Activated B cell treated with CpG ODN at 0.5 μM for 24 hours (primary cell): Measurements from ENCODE around the gene SWAP70. TPM values are rescaled to one million over a fixed set of nuclear protein-coding genes. Genes with fewer than 3 reads are reported as not detected.

Experiments
- ATAC-seq: fragments of 200-7000 bp; cut with Tn5 transposase; one replicate; pipeline ENCODE4 v1.10.0; 2021; ENCODE audit warnings: low read depth, mild to moderate bottlenecking, moderate library complexity
- CTCF ChIA-PET: fragments of 350-600 bp; sonication (Branson Sonifier 250); formaldehyde crosslinking; loops from one replicate; lab custom pipeline; 2021; ENCODE audit warnings: antibody characterized with exemption; lab: Charles Lee
- POLR2A ChIA-PET: fragments of 350-600 bp; sonication (Branson Sonifier 250); formaldehyde crosslinking; loops from one replicate; lab custom pipeline; 2021; ENCODE audit warnings: antibody characterized with exemption; lab: Charles Lee
- DNase-seq: peaks from one replicate; pipeline ENCODE4 v3.0.0; 2022
- H3K27ac Mint-ChIP-seq: one replicate; pipeline ENCODE4 v1.8.0; 2020; ENCODE audit warnings: mixed read lengths
- H3K27me3 Mint-ChIP-seq: one replicate; pipeline ENCODE4 v1.8.0; 2021; ENCODE audit warnings: mixed read lengths
- H3K36me3 Mint-ChIP-seq: one replicate; pipeline ENCODE4 v1.8.0; 2021; ENCODE audit warnings: low read depth, mixed read lengths
- H3K4me1 Mint-ChIP-seq: one replicate; pipeline ENCODE4 v1.8.0; 2021; ENCODE audit warnings: mixed read lengths
- H3K4me3 Mint-ChIP-seq: one replicate; pipeline ENCODE4 v1.8.0; 2020; ENCODE audit warnings: mild to moderate bottlenecking, mixed read lengths
- H3K9me3 Mint-ChIP-seq: one replicate; pipeline ENCODE4 v1.8.0; 2020; ENCODE audit warnings: mixed read lengths
- intact Hi-C: fragments of 100-400 bp; cut with micrococcal nuclease; formaldehyde crosslinking; loops from one replicate; pipeline ENCODE4 v1.15.1; 2024
- total RNA-seq: library from RNA; stranded (reverse); gene quantifications from 2 replicates; pipeline ENCODE4 v1.2.3, GENCODE V29; 2022
- TF ChIP-seq, protein P1 (sequence below): fragments of 200-600 bp; IDR thresholded peaks from one replicate; pipeline ENCODE4 v1.8.0; 2022; ENCODE audit warnings: antibody characterized with exemption, mild to moderate bottlenecking

SWAP70 gene
- total RNA-seq, 1 donor from 2014 or later = 288 TPM

DNA sequence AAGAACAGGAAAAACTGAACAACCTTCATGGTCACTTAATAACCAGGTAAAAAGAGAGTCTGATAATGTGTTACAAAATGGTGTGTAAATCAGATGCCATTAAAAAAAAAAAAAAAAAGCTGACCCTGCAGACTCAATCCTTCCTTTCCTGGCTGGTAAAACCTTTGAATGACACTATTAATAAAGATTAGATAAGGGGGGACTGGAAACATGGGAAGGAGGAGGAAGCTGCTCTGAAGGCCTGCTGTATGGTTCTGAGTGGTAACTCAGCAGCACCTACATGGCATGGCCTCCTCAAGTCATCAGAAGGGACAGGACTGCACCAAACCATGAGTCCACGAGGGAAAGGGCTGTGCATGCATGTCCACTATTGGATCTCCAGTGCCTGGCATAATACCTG lies 18.0 kb upstream of the SWAP70 start:
- ATAC-seq (no peak), DNase-seq (no peak)
- TF ChIP-seq, protein P1, sequence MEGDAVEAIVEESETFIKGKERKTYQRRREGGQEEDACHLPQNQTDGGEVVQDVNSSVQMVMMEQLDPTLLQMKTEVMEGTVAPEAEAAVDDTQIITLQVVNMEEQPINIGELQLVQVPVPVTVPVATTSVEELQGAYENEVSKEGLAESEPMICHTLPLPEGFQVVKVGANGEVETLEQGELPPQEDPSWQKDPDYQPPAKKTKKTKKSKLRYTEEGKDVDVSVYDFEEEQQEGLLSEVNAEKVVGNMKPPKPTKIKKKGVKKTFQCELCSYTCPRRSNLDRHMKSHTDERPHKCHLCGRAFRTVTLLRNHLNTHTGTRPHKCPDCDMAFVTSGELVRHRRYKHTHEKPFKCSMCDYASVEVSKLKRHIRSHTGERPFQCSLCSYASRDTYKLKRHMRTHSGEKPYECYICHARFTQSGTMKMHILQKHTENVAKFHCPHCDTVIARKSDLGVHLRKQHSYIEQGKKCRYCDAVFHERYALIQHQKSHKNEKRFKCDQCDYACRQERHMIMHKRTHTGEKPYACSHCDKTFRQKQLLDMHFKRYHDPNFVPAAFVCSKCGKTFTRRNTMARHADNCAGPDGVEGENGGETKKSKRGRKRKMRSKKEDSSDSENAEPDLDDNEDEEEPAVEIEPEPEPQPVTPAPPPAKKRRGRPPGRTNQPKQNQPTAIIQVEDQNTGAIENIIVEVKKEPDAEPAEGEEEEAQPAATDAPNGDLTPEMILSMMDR = no peak
- Mint-ChIP-seq H3K36me3 (no peaks in the 10 kb centered on the region), H3K4me1 (peaks cover 51% of the 10 kb centered on the region), H3K9me3 (no peaks in the 10 kb centered on the region), H3K27ac (no peak overlapping the region), H3K4me3 (no peak overlapping the region), H3K27me3 (no peaks in the 10 kb centered on the region)
- CTCF ChIA-PET = no interaction called here
- intact Hi-C loops = no loop called here
- POLR2A ChIA-PET = interaction anchor here (0.5 to 0.7 kb wide), 4 partner anchors 14 to 82 kb away, joined by 3 to 5 read pairs (median 4); no protein-coding TSS in a partner anchor

DNA sequence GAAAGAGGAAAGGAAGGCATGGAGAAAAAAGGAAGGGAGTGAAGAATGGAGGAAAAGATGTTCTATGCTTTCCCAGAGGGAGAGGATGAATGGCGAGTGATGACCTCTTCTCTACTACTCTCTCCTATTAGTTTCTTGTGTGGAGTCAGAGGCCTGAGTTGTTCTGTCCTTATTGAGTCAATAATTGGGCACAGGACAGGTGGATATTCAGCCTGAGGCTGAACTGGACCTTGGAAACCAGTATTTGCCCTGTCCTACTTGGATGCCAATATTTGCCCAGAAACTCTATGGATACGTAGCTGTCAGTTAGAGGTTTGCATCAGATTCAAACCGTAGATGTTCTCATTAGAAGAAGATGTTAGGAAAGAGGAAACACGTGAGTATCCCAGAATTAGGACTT lies 17.6 kb upstream of the SWAP70 start:
- TF ChIP-seq, protein P1 = no peak
- no peak for ATAC-seq
- Mint-ChIP-seq H3K27me3 (no peaks in the 10 kb centered on the region), H3K27ac (no peak overlapping the region), H3K4me1 (peaks cover 51% of the 10 kb centered on the region), H3K9me3 (no peaks in the 10 kb centered on the region), H3K4me3 (no peak overlapping the region), H3K36me3 (no peaks in the 10 kb centered on the region)
- intact Hi-C loops = no loop called here
- ChIA-PET CTCF (no interaction called here), POLR2A (interaction anchor here (0.5 to 1.1 kb wide), 6 partner anchors 10 to 81 kb away, joined by 3 to 5 read pairs (median 4); no protein-coding TSS in a partner anchor)
- no peak for DNase-seq

DNA sequence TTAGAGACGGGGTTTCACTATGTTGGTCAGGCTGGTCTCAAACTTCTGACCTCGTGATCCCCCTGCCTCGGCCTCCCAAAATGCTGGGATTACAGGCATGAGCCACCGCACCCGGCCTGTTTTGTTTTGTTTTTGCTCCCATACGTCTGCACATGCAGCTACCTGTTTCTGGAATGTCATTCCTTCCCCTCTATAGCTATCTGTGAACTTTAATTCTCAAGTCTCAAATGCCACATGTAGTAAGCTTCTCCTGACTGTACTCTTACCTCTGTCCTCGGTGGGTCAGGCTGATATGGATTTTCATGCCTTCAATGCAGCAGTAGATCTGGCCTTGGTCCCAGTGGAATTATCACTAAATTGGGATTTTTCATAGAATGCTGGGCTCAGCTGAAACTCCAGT lies 12.4 kb upstream of the SWAP70 start:
- no peaks in the 10 kb centered on the region for H3K9me3 Mint-ChIP-seq
- intact Hi-C loops = no loop called here
- no peaks in the 10 kb centered on the region for H3K36me3 Mint-ChIP-seq
- DNase-seq (no peak), ATAC-seq (no peak)
- ChIA-PET CTCF (interaction anchor here (0.9 to 1.4 kb wide), 2 partner anchors 10 to 97 kb away, joined by 4 to 5 read pairs; no protein-coding TSS in a partner anchor), POLR2A (interaction anchor here (0.6 kb wide), 1 partner anchor 24 kb away, joined by 3 read pairs; no protein-coding TSS in a partner anchor)
- TF ChIP-seq, protein P1 = no peak
- peaks cover 19% of the 10 kb centered on the region for H3K4me1 Mint-ChIP-seq
- H3K27me3 Mint-ChIP-seq = no peaks in the 10 kb centered on the region
- H3K27ac Mint-ChIP-seq = no peak overlapping the region
- no peak overlapping the region for H3K4me3 Mint-ChIP-seq

DNA sequence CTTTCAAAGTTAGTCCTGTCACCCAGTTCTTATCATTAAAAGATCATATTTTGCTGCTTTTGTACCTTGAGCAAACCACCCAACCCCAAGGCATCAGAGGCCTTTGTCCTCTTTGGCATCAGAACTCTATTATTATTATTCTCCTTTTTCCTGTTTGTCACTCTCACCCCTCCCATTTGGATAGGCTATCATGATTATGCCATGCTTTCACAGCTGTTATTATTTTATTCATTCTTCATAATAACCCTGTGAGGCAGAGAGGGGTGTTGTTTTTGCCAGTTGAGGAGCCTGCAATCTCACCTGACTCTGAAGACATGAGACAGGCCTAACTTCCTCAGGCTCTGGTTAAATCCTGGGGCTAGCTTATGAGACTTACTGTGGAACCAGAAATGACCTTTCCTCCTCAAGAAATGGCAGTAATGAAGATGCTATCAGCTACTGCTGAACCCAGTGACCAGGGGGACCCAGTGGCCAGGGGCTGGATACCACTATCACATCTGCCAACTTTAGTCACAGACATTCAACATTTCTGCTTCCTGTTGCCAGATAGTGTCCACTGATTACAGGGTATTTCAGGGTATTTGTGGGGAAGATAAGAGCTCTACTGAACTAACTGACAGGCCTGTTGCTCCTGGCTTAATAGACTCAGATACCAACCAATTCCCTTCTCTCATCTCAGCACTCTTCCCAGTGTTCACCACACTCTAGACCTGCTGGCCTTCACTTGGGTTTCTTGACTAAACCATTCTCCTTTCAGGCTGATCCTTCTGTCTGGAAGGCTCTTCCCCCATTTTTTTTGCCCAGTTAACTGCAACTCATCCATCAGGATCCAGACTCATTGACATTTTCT lies 11.8 kb upstream of the SWAP70 start:
- ATAC-seq = no peak
- H3K27me3 Mint-ChIP-seq = no peaks in the 10 kb centered on the region
- H3K4me1 Mint-ChIP-seq = peaks cover 19% of the 10 kb centered on the region
- POLR2A ChIA-PET = interaction anchor here (0.6 kb wide), 1 partner anchor 25 kb away, joined by 3 read pairs; no protein-coding TSS in a partner anchor
- H3K36me3 Mint-ChIP-seq = no peaks in the 10 kb centered on the region
- no peaks in the 10 kb centered on the region for H3K9me3 Mint-ChIP-seq
- H3K4me3 Mint-ChIP-seq = no peak overlapping the region
- DNase-seq = no peak
- CTCF ChIA-PET = interaction anchor here (0.9 to 1.4 kb wide), 2 partner anchors 11 to 97 kb away, joined by 4 to 5 read pairs; no protein-coding TSS in a partner anchor
- TF ChIP-seq, protein P1 = no peak
- intact Hi-C loops = no loop called here
- H3K27ac Mint-ChIP-seq = peak overlapping the region; percentile 25

DNA sequence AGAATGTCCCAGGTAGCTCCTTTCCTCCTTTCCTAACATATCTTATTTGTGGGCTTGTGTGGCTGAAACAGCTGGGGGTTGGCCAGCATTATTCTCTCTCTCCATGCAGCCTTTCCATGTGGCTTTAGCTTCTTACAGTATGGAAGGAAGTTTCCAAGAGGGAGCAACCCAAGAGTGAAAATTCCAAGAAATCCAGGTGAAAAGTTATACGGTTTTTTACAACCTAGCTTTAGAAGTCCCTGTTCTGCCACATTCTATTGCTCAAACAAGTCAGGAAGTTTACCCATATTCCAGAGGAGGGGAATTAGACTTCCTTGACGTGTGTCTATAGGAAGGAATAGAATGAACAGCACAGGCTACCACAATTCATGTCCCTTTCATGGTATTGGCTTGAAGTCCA lies 10.0 kb upstream of the SWAP70 start:
- no peaks in the 10 kb centered on the region for H3K36me3 Mint-ChIP-seq
- ChIA-PET CTCF (interaction anchor here (0.6 kb wide), 1 partner anchor 207 kb away, joined by 4 read pairs; no protein-coding TSS in a partner anchor), POLR2A (interaction anchor here (0.7 to 0.9 kb wide), 3 partner anchors 14 to 35 kb away, joined by 3 to 6 read pairs (median 3); no protein-coding TSS in a partner anchor)
- no peak for ATAC-seq
- peaks cover 18% of the 10 kb centered on the region for H3K4me1 Mint-ChIP-seq
- DNase-seq = no peak
- TF ChIP-seq, protein P1 = no peak
- intact Hi-C loops = no loop called here
- no peak overlapping the region for H3K27ac Mint-ChIP-seq
- no peak overlapping the region for H3K4me3 Mint-ChIP-seq
- H3K27me3 Mint-ChIP-seq = no peaks in the 10 kb centered on the region
- H3K9me3 Mint-ChIP-seq = no peaks in the 10 kb centered on the region
